Gastroesophageal sphincter (tissue), 4 donors: ENCODE data around the gene EXOSC7. TPM values are rescaled to one million over a fixed set of nuclear protein-coding genes. Genes with fewer than 3 reads are reported as not detected.
A peak's percentile ranks its signal among the peaks of the same experiment; 100 is the strongest.
"Not testable (repeated sequence)": the region's sequence is repeated elsewhere in the genome, so short reads cannot be mapped to it uniquely, and the experiment has no call there.

Source experiments
- ATAC-seq: fragments of 150-250 bp; one replicate; pipeline ENCODE4 v1.9.1; 2016; ENCODE audit warnings: mild to moderate bottlenecking, moderate library complexity
- H3K27ac ChIP-seq, 4 donors: fragments of 200-600 bp; sonication (generic) in 3 of 4; 1 replicate in 3 of 4; 2 replicates in 1 of 4; pipeline ENCODE4 v1.5.1; 2016 to 2019
- H3K27me3 ChIP-seq: fragments of 200-600 bp; sonication (generic); one replicate; pipeline ENCODE4 v1.5.1; 2019
- H3K36me3 ChIP-seq, 2 donors: fragments of 200-600 bp; sonication (generic); one replicate each; pipeline ENCODE4 v1.5.1; 2019; ENCODE audit warnings: control low read depth in 1 of 2
- H3K4me1 ChIP-seq, 3 donors: fragments of 200-600 bp; sonication (generic); 1 replicate in 2 of 3; 2 replicates in 1 of 3; pipeline ENCODE4 v1.5.1; 2016 to 2019; ENCODE audit warnings: control low read depth in 2 of 3
- H3K4me3 ChIP-seq, 2 donors: fragments of 200-600 bp; sonication (generic); one replicate each; pipeline ENCODE4 v1.5.1; 2019; ENCODE audit warnings: mild to moderate bottlenecking in 1 of 2, moderate library complexity in 1 of 2
- H3K9me3 ChIP-seq, 3 donors: fragments of 200-600 bp; sonication (generic); one replicate each; pipeline ENCODE4 v1.5.1; 2017 to 2019; ENCODE audit warnings: control low read depth in 2 of 3
- EP300 ChIP-seq: sonication (generic); formaldehyde crosslinking; IDR thresholded peaks from one replicate; pipeline ENCODE4 v1.6.1; 2017; ENCODE audit warnings: antibody characterized with exemption, mild to moderate bottlenecking
- POLR2A ChIP-seq, 2 donors: fragments of 450-650 bp; IDR thresholded peaks; one replicate each; pipeline ENCODE4 v1.6.1; 2017; ENCODE audit warnings: antibody characterized with exemption in 2 of 2, mild to moderate bottlenecking in 2 of 2, moderate library complexity in 1 of 2
- POLR2AphosphoS5 ChIP-seq: sonication (generic); formaldehyde crosslinking; IDR thresholded peaks from one replicate; pipeline ENCODE4 v1.6.1; 2017; ENCODE audit warnings: antibody characterized with exemption
- WGBS, 2 donors: methylation state at CpG; one replicate each; pipeline ENCODE4 v1.1.5; 2018; ENCODE audit warnings: low coverage in 1 of 2; 5-methylcytosine and 5-hydroxymethylcytosine counted together
- total RNA-seq, 4 donors: library from RNA; depleted of rRNA; stranded (reverse); fragments of >200 nt; gene quantifications; one replicate each; pipeline ENCODE4 v1.1.0, GENCODE V29; 2016
- TF ChIP-seq, protein P1 (sequence below), 4 experiments: fragments of 200-600 bp in 2 of 4; fragments of 450-650 bp in 2 of 4; sonication (generic) in 1 of 4; IDR thresholded peaks; one replicate each; pipeline ENCODE4 v1.5.1; 2017 to 2019; ENCODE audit warnings: antibody characterized with exemption in 4 of 4, mild to moderate bottlenecking in 2 of 4, moderate library complexity in 2 of 4

The EXOSC7 gene
- total RNA-seq, 4 donors from 2014 or later: 40.6 to 52.8 (median 46.0) TPM

DNA sequence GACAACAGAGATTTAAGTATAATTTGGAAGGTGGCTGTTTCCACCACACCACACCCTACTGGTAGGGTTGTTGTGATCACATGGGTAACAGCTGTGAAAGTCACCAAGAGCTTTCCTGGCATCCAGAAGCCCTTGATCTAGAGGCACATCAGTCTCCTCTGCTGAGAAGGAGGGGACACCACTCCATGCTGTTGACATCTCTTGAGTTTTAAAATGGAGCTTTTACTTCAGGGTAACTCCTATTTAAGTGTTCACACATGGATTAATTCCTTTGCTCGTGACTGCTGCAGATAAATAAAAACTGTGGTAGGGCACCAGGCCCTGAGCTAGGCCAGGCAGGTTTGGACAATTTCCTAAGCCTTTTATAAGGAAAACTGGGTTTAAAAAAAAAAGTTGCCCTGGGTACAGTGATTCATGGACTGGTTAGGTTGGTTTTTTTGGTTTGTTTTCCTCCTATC, 7.5 kb downstream of the EXOSC7 start:
- Histone ChIP-seq H3K27ac (no peak overlapping the region), H3K4me3 (no peak overlapping the region), H3K36me3 (peaks cover 0 to 14% of the 10 kb centered on the region in 2 donors), H3K27me3 (no peaks in the 10 kb centered on the region), H3K9me3 (no peaks in the 10 kb centered on the region), H3K4me1 (peaks cover 0 to 45% (median 1%) of the 10 kb centered on the region in 3 donors)
- 62% methylated on average over 1 of the region's 1 CpG; no CpG with 5 or more reads in 1 of the 2 donors for WGBS, 2 donors
- TF ChIP-seq POLR2AphosphoS5 (no peak), EP300 (no peak), POLR2A (IDR thresholded peaks at IDR 0.05) (no peak)
- TF ChIP-seq, protein P1, sequence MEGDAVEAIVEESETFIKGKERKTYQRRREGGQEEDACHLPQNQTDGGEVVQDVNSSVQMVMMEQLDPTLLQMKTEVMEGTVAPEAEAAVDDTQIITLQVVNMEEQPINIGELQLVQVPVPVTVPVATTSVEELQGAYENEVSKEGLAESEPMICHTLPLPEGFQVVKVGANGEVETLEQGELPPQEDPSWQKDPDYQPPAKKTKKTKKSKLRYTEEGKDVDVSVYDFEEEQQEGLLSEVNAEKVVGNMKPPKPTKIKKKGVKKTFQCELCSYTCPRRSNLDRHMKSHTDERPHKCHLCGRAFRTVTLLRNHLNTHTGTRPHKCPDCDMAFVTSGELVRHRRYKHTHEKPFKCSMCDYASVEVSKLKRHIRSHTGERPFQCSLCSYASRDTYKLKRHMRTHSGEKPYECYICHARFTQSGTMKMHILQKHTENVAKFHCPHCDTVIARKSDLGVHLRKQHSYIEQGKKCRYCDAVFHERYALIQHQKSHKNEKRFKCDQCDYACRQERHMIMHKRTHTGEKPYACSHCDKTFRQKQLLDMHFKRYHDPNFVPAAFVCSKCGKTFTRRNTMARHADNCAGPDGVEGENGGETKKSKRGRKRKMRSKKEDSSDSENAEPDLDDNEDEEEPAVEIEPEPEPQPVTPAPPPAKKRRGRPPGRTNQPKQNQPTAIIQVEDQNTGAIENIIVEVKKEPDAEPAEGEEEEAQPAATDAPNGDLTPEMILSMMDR (IDR thresholded peaks at IDR 0.05): no peak
- no peak for ATAC-seq

DNA sequence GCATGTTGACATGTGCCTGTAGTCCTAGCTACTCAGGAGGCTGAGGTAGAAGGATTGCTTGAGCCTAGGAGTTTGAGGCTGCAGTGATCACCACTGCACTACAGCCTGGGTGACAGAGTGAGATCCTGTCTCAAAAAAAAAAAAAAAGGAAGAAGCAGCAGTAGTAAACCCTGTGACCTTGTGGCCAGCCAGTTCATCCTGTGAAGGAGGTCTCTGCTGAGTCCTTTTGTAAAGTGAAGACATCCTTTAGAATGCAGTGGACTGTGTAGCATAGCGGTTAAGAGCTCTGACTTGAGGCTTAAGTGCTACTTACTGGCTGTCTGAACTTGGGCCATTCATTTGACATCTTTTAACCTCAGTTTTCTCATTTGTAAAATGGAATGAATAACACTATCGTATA, 8.3 kb downstream of the EXOSC7 start:
- H3K27me3 ChIP-seq: no peaks in the 10 kb centered on the region
- no peak overlapping the region for H3K4me3 ChIP-seq
- H3K4me1 ChIP-seq: peaks cover 0 to 37% (median 0%) of the 10 kb centered on the region in 3 donors
- TF ChIP-seq POLR2A (IDR thresholded peaks at IDR 0.05) (no peak), EP300 (no peak), POLR2AphosphoS5 (no peak)
- TF ChIP-seq, protein P1 (IDR thresholded peaks at IDR 0.05): no peak
- H3K27ac ChIP-seq: no peak overlapping the region
- no peaks in the 10 kb centered on the region for H3K9me3 ChIP-seq
- ATAC-seq: no peak
- WGBS, 2 donors: 100% methylated on average over 2 of the region's 2 CpGs
- H3K36me3 ChIP-seq: peaks cover 0 to 16% of the 10 kb centered on the region in 2 donors

DNA sequence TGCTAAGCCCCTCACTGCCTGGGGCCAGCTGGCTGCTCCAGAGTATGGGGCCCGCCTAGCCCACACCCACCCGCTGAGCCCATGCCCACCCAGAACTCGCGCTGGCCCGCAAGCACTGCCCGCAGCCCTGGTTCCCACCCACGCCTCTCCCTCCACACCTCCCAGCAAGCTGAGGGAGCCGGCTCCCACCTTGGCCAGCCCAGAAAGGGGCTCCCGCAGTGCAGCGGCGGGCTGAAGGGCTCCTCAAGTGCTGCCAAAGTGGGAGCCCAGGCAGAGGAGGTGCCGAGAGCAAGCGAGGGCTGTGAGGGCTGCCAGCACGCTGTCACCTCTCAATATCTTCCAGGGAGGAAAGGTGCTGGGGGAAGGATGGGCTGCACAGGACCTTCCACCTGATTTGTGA, 10.3 kb downstream of the EXOSC7 start:
- not testable (repeated sequence) for H3K27ac ChIP-seq, H3K27me3 ChIP-seq, H3K4me3 ChIP-seq, H3K9me3 ChIP-seq, ATAC-seq
- Histone ChIP-seq H3K4me1 (peaks cover 0 to 30% (median 0%) of the 10 kb centered on the region in 3 donors), H3K36me3 (peaks cover 0 to 36% of the 10 kb centered on the region in 2 donors)
- 80% methylated on average over 1 of the region's 14 CpGs; no CpG with 5 or more reads in 1 of the 2 donors for WGBS, 2 donors

DNA sequence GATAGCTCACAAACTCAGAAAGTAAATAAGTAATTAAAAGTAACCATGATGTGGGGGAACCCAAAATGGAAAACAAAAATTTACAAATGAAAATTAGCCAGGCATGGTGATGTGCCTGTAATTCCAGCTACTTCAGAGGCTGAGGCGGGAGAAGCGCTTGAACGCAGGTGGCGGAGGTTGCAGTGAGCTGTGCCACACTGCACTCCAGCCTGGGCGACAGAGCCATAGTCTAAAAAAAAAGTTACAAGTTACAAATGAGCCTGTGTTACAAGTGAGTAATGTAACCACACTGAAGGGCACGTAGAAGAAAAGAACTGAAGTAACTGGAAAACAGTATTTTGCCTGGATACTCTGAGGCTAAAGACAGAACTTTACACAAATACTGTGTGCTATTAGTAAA, 11.3 kb downstream of the EXOSC7 start:
- Histone ChIP-seq H3K36me3 (peaks cover 0 to 46% of the 10 kb centered on the region in 2 donors), H3K27ac (no peak overlapping the region), H3K4me3 (no peak overlapping the region), H3K27me3 (no peaks in the 10 kb centered on the region), H3K4me1 (peaks cover 0 to 24% (median 0%) of the 10 kb centered on the region in 3 donors), H3K9me3 (no peaks in the 10 kb centered on the region)
- no peak for ATAC-seq
- 83 to 87% methylated on average over 3 to 6 of the region's 6 CpGs for WGBS, 2 donors
- TF ChIP-seq POLR2A (IDR thresholded peaks at IDR 0.05): no peak
- TF ChIP-seq, protein P1 (IDR thresholded peaks at IDR 0.05): no peak
- no peak for TF ChIP-seq EP300
- no peak for TF ChIP-seq POLR2AphosphoS5

DNA sequence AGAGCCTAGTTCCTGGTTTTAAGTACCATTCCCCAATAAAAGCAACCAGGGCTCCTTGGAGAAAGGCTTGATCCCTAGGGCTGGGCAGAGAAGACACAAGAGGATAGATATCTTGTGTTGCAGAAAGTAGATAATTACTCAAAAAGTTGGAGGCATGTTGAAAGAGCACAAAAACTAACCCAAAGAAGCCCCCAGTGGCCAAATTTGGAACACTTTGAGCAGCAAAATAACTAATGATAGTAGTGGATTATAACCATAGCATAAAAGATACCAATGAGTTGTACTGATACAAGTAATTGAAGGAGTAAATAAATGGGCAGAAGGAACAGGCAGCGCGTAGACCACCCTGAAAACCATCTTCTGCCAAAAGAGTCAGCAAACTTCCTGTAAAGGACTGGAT, 12.0 kb downstream of the EXOSC7 start:
- 89 to 92% methylated on average over 2 of the region's 2 CpGs for WGBS, 2 donors
- H3K36me3 ChIP-seq: peaks cover 0 to 53% of the 10 kb centered on the region in 2 donors
- H3K4me1 ChIP-seq: peaks cover 0 to 16% (median 0%) of the 10 kb centered on the region in 3 donors
- TF ChIP-seq, protein P1 (IDR thresholded peaks at IDR 0.05): peak in 2 of 4 experiments; percentile 22 to 26
- TF ChIP-seq POLR2A (IDR thresholded peaks at IDR 0.05): no peak
- ATAC-seq: no peak
- H3K9me3 ChIP-seq: no peaks in the 10 kb centered on the region
- no peaks in the 10 kb centered on the region for H3K27me3 ChIP-seq
- H3K4me3 ChIP-seq: no peak overlapping the region
- no peak overlapping the region for H3K27ac ChIP-seq
